Activated CD4-positive, alpha-beta T cell treated with anti-CD3 and anti-CD28 coated beads, Interleukin-2, amount 50 U/mL, for 1 hour (primary cell): ENCODE results near the gene PTH1R.

Experiments
- DNase-seq: peaks from one replicate; pipeline ENCODE4 v3.0.0-alpha.2; 2020

PTH1R gene

DNA sequence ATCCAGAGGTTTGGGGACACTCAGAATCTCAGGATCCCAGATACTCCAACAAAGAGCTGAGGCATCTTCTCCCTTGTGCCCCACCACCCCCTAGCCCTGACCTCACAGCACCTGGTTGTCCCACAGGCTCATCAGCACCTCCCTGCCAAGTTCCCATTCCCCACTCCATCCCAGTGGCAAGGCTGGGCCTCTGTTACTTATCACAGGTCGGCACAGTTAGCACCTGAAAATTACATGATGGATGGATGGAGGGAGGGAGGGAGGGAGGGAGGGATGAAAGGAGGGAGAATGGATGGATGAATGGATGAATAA, 27.1 kb upstream of the PTH1R start:
- DNase-seq, result no peak

DNA sequence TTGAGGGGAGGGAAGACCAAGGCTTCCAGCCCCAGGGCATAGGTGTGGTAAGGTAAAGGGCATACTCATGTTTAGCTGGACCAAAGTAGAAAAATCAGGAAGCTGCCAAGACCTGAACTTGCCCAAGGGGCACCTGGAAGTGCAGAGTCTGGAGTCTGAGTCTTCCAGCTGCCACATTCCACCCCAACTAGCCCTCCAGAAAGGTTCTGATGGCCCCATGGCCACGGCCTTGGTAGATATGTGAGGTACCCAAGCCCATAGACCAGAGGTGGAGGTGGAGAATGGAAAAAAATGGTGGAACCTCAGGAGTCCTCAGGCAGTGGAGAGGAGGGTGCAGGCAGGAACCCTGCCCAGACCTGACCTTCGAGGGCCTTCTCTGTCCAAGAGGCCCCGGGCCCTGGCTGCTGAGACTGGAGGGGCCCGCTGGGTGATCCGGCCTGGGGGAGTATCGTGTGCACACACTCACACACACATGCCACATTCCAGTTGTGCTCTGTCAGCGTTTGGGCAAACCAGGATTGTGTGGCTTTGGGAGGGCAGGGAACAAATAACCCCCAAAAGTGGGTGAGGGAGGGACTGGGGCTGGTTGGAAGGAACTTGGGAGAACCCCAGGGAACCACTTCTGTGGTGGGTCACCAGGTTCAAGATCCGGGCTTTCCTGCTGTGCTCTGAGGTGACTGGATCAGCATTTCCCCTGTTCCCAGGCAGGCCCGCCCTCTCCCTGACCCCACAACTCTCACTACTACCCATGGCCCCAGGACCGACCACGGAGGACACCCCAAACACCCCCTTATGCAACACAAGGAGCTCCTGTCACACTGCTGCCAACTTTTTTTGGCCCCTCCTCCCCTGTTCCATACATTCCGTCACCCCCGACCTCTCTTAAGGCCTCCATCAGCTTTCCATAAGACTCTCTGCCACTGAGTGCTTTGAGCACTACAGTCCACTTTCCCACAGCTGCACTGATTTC, 25.9 kb upstream of the PTH1R start:
- no peak for DNase-seq

- DNase-seq, result no peak
Measured at GRCh38 chr3:46852334-46852720, 25.2 kb upstream of the PTH1R start.

DNA sequence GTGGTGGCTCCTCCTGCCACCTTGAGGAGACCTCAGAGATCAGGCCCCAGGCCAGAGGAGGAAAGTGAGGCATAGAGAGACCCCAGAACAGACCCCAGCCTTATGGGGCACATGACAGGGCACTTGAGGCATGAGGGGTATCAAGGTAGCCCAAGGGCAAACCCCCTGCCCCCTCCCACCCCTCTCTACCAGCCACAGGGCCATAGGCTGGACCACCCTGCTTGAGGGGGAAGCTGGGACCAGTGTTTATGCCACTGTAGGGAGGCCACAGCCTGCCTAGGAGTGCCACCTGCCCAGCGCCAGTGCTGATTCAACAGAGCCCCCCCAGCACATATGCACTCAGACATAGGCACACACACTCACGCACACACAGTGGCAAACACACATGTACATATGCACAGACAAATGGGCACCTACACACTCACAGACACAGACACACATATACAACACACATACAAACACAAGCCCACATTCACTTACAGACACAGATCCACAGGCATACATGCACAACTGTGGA, 24.6 kb upstream of the PTH1R start:
- no peak for DNase-seq

- no peak for DNase-seq
Measured at GRCh38 chr3:46853441-46854415, 23.8 kb upstream of the PTH1R start.

DNA sequence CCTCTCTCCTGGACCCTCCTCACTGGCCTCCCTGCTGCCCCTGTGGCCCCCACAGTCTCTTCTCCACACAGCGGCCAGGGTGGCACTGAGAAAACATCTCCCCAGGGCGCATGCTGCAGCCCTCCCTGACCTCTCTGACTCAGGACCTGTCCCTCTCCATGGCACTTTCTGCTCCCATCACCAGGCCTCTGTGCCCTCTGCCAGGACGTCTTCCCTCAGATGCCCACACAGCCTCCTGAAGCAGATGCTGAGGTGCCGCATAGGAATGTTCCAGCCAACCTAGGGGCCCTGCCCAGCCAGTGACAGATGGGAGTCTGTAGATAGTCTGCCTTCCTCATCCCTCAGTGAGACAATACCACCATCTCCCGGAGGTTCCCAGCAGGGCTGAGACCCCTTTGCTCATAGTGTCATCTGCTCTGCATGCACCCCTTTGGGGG, 22.9 kb upstream of the PTH1R start:
- DNase-seq, result no peak

DNA sequence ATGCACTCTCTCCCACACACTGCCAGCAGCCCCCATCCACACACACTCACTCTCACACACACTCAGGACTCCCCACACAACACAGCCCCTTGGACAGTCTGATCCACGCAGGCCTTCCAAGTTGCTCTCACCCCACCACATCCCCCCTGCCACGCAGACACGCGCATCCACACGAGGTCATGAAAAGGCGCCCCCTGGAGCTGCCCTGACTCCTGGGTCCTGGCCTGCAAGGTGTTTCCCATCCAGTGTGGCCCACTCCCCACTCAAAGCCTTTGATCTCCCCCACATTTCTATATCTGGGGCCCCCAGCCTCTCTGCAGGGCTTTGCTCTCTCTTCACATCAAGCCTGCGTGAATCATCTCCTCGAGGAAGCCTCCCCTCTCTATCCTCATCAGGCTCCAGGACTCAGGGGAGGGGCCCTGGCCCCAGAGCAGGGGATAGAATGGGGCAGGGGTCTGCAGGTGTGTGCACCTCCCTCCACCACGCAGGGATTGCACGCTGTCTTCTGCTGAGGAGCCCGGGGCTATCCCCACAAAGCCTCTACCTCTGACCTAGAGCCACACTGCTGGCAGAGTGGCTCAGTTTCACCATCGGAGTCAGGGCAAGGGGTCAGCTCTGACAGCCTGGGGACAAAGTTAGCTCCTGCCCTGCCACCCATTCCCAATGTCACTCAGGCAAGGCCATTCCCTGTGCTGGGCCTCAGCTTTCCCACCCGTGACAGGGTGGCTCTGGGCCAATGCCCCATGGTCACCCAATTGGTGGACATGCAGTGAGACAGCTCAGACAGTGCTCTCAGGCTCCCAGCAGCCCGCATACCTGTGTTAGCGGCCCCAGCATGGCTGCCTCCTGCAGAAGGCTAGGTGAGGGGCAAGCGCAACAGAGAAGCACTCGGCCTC, 20.7 kb upstream of the PTH1R start:
- DNase-seq, result no peak

- no peak for DNase-seq
Measured at GRCh38 chr3:46857485-46858341, 19.8 kb upstream of the PTH1R start.

DNA sequence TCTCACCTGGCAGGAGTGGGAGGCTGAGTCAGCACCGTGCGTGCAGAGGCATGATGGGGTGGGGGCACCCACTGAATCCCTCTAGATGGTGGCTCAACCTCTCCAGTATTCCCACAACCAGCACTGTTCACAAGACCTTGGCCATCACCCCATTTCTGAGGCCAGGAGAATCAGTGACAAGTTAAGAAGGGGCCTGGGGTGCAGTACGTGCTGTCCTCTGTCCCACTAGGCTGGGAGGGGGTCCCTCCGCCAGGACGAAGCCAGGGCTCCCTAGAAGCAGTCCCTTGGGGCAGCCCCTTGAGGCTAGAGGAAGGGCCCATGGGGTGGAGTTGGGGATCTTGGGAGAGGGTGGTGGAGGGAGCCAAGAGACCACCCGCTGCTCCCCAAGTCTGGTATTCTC, 19.1 kb upstream of the PTH1R start:
- no peak for DNase-seq

DNA sequence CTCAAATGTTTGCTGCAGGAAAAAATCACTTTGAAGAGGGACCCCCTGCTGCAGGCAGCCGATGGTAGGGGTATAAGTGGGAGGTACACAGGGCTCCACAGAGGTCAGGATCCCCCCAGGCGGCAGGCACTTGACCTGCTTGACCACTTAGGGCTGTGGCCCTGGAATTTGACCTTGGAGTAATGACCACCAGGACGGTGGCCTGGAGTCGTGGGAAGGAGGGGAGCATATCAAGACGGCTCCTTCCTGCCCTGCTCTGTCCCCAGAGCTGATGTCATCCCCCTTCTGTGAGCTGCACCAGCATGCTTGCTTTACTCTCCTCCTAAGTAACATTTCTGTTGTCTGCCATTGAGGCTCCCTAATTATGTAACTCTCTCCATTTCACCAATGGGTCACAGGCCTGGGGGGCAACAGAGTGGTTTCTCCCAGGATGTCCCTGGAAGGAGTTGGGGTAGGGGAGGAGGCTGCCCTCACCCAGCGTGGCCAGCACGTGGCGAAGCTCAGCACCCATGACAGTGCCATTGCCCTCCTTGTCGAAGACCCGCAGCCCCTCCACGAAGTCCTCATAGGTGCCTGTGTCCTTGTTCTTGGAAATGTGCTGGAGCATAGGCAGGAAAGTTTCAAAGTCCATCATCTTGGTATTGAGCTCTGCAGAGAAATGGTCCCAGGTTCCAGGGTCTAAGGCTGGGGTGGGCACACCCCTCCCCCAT, 18.4 kb upstream of the PTH1R start:
- DNase-seq, result no peak

GRCh38 chr3:46860017-46860809, 17.3 kb upstream of the PTH1R start:
- no peak for DNase-seq

- DNase-seq, result no peak
Measured at GRCh38 chr3:46860810-46861604, 16.5 kb upstream of the PTH1R start.

DNA sequence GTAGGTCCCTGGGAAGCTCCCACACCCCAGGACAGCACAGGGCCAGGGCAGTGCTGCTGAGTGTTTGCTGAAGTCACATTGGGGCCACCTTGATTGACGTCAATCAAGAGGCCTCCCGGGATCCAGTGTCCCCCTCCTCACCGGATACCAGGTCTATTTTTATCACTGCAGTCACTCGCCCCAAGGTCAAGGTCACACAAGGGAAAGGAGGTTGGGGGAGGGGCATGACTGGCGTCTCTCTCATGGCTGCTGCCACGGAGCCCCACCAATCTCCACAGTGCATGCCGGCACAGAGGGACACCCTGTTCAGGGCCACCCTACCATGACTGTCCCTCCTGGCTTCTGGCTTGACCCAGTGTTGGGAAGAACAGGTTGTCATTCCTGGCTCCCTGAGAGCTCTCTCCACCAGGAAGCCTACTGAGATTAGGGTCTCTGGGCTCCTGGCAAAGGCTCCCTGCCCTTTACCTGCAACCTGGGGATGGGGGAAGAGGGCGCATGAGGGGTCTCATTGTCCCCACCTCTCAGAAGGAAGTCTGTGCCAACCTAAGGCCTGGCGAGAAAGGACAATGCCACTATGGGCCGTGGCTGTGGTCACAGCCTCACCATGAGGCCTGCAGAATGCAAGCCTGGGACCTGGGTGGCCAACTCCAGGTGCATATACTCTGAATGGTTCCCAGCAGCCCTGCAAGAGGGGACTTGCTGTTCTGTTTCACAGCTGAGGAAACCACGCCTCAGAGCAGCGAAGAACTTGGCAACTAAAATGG, 15.7 kb upstream of the PTH1R start:
- DNase-seq, result no peak

- no peak for DNase-seq
Measured at GRCh38 chr3:46862369-46863025, 15.0 kb upstream of the PTH1R start.

- DNase-seq, result no peak
Measured at GRCh38 chr3:46863261-46863782, 14.2 kb upstream of the PTH1R start, which contains the start of gene MYL3. Gene MYL3 (minus strand): TSS chr3:46863444. CDS start chr3:46863390, 54 bp downstream.

GRCh38 chr3:46864061-46864881, 13.2 kb upstream of the PTH1R start:
- DNase-seq, result no peak
